ENCODE results near the gene RASL11A. TPM values are rescaled to one million over a fixed set of nuclear protein-coding genes. Genes with fewer than 3 reads are reported as not detected.

Gene RASL11A
- total and polyA plus RNA-seq, 2 of the 13 experiments (the other 11 are each of a cell fraction or from before 2014, with no cell fraction given), result 3.0 to 4.1 TPM

GRCh38 chr13:27251166-27252091 is 19.2 kb upstream of the RASL11A start, which contains the start of gene RPL21 (continued):
- TF ChIP-seq, protein P1, sequence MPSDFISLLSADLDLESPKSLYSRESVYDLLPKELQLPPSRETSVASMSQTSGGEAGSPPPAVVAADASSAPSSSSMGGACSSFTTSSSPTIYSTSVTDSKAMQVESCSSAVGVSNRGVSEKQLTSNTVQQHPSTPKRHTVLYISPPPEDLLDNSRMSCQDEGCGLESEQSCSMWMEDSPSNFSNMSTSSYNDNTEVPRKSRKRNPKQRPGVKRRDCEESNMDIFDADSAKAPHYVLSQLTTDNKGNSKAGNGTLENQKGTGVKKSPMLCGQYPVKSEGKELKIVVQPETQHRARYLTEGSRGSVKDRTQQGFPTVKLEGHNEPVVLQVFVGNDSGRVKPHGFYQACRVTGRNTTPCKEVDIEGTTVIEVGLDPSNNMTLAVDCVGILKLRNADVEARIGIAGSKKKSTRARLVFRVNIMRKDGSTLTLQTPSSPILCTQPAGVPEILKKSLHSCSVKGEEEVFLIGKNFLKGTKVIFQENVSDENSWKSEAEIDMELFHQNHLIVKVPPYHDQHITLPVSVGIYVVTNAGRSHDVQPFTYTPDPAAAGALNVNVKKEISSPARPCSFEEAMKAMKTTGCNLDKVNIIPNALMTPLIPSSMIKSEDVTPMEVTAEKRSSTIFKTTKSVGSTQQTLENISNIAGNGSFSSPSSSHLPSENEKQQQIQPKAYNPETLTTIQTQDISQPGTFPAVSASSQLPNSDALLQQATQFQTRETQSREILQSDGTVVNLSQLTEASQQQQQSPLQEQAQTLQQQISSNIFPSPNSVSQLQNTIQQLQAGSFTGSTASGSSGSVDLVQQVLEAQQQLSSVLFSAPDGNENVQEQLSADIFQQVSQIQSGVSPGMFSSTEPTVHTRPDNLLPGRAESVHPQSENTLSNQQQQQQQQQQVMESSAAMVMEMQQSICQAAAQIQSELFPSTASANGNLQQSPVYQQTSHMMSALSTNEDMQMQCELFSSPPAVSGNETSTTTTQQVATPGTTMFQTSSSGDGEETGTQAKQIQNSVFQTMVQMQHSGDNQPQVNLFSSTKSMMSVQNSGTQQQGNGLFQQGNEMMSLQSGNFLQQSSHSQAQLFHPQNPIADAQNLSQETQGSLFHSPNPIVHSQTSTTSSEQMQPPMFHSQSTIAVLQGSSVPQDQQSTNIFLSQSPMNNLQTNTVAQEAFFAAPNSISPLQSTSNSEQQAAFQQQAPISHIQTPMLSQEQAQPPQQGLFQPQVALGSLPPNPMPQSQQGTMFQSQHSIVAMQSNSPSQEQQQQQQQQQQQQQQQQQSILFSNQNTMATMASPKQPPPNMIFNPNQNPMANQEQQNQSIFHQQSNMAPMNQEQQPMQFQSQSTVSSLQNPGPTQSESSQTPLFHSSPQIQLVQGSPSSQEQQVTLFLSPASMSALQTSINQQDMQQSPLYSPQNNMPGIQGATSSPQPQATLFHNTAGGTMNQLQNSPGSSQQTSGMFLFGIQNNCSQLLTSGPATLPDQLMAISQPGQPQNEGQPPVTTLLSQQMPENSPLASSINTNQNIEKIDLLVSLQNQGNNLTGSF (CRISPR knock-in tag; IDR thresholded peaks at IDR 0.05), result no peak; the same call in 1 of the 2 replicates
- TF ChIP-seq, protein P2, sequence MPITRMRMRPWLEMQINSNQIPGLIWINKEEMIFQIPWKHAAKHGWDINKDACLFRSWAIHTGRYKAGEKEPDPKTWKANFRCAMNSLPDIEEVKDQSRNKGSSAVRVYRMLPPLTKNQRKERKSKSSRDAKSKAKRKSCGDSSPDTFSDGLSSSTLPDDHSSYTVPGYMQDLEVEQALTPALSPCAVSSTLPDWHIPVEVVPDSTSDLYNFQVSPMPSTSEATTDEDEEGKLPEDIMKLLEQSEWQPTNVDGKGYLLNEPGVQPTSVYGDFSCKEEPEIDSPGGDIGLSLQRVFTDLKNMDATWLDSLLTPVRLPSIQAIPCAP (CRISPR knock-in tag; IDR thresholded peaks at IDR 0.05; ENCODE audit: low read depth), result no peak
- TF ChIP-seq GPN1 (CRISPR knock-in tag; IDR thresholded peaks at IDR 0.05; ENCODE audit: borderline replicate concordance) (peak; percentile 19; the same call in 1 of the 2 replicates), AGO2 (optimal IDR thresholded peaks at IDR 0.05; ENCODE audit: low read depth, low read length) (peak; percentile 94), ZBTB4 (CRISPR knock-in tag; IDR thresholded peaks at IDR 0.05; ENCODE audit: borderline replicate concordance) (0 out of 2 replicates have a peak, but pooled peaks have one; percentile 43), ZNF253 (CRISPR knock-in tag; IDR thresholded peaks at IDR 0.05; ENCODE audit: borderline replicate concordance) (peak; percentile 77; the same call in 1 of the 2 replicates), BRF2 (CRISPR knock-in tag; IDR thresholded peaks at IDR 0.05) (no peak), ZNF343 (CRISPR knock-in tag; IDR thresholded peaks at IDR 0.05) (0 out of 2 replicates have a peak, but pooled peaks have one; percentile 54), ZNF230 (CRISPR knock-in tag; IDR thresholded peaks at IDR 0.05) (no peak), IRX3 (CRISPR knock-in tag; IDR thresholded peaks at IDR 0.05; ENCODE audit: borderline replicate concordance, low read depth) (no peak), GATAD2A (CRISPR knock-in tag; IDR thresholded peaks at IDR 0.05) (no peak), ZNF337 (CRISPR knock-in tag; IDR thresholded peaks at IDR 0.05; ENCODE audit: borderline replicate concordance, low read depth) (peak; percentile 74; the same call in 1 of the 2 replicates), KLF6 (CRISPR knock-in tag; IDR thresholded peaks at IDR 0.05) (peak; percentile 64), ZNF431 (CRISPR knock-in tag; IDR thresholded peaks at IDR 0.05; ENCODE audit: borderline replicate concordance, low read depth) (no peak), FLYWCH1 (CRISPR knock-in tag; IDR thresholded peaks at IDR 0.05) (no peak), ZNF24 (IDR thresholded peaks at IDR 0.05) (no peak), ZNF713 (CRISPR knock-in tag; IDR thresholded peaks at IDR 0.05) (no peak), HDAC1 (CRISPR knock-in tag; IDR thresholded peaks at IDR 0.05) (peak; percentile 90)
